OCI-M2 (cell line): ENCODE data around the gene MINDY2.

Experiments used
- DNase-seq: peaks from one replicate; lab custom pipeline; 2025; ENCODE audit not compliant: unreplicated experiment; lab: John Stamatoyannopoulos, UW

MINDY2 gene, protein sequence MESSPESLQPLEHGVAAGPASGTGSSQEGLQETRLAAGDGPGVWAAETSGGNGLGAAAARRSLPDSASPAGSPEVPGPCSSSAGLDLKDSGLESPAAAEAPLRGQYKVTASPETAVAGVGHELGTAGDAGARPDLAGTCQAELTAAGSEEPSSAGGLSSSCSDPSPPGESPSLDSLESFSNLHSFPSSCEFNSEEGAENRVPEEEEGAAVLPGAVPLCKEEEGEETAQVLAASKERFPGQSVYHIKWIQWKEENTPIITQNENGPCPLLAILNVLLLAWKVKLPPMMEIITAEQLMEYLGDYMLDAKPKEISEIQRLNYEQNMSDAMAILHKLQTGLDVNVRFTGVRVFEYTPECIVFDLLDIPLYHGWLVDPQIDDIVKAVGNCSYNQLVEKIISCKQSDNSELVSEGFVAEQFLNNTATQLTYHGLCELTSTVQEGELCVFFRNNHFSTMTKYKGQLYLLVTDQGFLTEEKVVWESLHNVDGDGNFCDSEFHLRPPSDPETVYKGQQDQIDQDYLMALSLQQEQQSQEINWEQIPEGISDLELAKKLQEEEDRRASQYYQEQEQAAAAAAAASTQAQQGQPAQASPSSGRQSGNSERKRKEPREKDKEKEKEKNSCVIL

DNA sequence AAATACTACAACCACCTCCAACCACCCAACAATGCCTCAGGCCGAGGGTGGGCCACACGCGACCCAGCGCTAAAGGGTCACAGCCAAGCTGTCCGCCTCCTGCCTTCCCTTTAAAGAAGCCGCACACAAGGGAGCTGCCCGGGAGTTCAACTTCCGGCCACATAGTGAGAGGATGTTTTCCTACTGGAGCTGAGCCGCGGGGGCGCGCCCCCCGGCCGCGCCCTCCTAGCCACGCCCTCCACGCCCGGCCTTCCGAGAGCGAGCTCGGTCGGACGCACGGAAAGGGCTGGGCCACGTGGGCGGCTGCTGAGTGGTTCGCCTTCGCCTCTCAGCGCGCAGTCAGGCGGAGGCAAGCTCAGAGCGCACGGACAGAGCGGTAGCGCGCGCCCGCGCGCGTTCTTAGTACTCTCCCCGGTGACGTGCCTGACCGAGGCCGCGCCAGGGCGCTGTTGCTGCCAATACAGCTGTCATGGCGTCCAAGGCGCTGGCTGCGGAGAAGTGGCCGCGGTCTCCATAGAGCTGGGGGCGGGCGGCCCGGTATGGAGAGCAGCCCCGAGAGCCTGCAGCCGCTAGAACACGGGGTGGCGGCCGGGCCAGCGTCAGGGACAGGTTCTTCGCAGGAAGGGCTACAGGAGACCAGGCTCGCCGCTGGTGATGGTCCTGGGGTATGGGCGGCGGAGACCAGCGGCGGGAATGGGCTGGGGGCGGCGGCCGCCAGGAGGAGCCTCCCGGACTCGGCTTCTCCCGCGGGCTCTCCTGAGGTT, at the start of gene MINDY2:
MINDY2 (plus strand) TSS at position 446 of the 764 bp plus-strand sequence; CDS start at position 540, 94 bp downstream.
- DNase-seq: peak; percentile 42

DNA sequence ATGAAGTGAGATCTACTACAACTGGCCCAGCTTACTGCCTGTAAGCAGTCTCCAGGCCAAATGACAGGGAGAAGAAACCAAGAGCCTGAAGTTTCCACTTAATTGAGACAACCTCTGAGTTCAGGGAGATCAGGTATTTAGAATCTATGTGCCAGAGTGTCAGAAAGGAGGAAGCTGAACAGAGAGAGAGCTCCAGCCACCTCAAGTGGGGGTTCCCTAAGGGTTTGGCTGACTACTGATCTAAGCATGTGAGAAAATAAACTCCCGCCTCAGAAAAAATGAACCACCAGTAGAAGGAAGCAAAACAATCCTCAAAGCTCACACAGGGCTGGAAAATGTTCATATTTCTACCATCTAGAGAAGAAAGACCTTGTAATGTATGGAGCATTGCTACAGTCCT, 46.6 kb upstream of the MINDY2 start:
- DNase-seq: no peak

DNA sequence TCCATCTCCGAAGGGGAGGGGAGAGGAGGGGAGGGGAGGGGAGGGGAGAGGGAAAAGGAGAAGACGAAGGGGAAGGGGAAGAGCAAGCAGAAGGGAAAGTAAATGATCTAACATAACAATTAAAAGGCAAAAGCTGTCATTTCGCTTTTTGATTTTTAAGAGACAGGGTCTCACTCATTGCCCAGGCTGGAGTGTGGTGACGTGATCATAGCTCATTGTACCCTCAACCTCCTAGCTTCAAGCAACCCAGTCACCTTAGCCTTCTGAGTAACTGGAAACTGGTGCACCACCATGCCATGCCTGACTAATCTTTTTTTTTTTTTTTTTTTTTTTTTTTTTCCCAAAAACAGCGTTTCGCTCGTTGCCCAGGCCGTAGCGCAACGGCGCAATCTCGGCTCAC, 44.2 kb upstream of the MINDY2 start:
- no peak for DNase-seq

DNA sequence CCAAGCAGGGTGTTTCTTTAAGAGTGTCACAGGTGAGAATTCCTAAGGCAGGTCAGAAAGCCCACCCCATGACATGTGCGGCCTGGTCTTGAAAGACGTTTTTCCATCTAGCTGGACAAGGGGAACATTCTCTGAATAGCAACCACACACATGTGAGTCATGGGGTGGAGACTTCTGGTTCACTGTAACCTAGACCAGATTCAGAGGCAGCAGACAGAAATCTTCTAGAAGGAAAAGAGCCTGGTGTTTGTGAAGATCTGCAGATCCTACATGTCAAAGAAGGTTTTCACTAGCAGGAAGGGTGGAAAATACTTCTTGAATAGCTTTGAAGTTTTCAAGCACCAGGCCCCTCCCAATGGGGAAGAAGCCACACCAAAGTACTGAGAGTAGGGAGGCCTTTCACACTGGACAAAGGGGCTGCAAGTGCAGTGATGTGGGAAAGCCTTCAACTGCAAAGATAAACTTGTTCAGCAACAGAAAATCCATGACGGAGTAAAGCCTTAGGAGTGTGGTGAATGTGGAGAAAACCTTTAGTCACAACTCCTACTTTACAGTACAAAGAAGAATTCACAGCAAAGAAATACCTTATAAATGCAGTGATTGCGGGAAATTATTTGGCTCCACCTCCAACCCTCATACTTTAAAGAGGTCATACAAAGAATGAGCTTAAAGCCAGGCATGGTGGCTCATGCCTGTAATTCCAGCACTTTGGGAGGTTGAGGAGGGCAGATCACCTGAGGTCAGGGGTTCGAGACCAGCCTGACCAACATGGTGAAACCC, 39.2 kb upstream of the MINDY2 start:
- no peak for DNase-seq

DNA sequence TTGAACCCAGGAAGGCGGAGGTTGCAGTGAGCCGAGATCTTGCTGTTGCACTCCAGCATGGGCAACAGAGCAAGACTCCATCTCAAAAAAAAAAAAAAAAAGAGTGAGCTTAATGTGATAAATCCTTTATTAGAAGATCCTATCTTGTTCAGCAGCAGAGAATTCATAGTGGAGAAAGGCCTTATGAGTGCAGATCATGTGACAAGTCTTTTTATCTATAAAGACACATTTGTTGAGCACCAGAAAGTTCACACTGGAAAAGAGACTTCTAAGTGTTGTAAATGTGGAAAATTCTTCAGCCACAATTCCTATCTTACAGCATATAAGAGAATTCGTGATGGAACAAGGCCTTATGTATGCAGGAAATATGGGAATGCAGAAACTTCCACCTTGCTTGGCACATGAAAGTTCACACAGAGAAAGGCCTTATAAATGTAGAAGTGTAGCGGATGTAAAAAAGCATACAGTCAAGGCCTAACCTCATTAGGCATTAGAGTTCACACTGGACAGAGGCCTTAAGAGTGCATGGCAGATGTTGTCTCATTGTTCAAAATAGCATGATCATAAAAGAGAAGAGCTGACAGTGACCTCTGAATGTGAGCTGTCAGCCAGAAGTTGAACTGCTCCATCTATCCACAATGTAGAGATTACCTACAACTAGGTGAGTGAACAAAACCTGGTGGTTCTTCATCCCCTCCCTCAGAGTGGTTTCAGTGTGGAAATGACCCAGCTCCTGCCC, 38.3 kb upstream of the MINDY2 start:
- DNase-seq: no peak

DNA sequence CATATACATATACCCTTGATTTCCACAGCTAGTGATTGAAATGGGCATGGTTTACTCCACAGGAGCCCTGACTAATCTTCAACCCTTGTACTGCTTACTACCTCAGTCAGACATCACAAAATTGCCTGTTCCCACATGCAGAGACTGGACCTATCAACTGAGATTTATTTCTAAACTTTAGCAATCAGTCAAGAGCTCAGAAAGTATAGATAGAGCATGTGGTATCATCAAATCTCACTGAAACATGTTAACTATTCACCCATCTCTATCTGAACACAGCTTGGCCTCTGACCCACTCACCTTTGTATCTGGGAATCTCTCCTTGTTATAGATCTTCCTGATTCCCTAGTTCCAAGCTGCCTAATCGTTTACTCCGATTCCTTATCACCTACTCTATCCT, 36.2 kb upstream of the MINDY2 start:
- no peak for DNase-seq

DNA sequence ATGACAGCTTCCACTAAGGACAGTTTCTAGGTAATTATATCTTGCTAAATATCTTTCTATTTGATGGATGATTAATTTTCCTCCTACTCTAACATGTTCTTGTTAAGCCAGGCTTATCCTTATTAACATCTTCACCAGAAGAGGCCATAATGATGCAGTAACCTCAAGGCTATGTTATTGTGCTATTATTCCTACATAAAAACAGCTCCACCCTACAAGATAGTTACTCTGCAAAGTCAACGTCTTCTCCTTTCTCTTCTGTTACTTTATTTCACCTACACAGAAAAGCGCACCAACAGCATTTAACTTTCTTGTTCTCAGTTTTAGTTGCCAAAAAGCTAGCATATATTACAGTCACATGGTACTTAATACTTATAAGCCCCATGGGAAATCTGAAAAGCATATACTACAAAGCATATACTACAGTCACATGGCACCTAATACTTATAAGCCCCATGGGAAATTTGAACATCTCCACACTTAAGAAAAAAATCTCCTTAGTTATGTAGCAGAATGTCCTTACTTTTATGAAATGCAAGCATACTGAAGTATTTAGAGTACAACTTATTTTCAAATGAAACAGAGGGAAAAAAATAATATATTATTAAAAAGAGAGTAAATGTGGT, 35.0 kb upstream of the MINDY2 start:
- no peak for DNase-seq

DNA sequence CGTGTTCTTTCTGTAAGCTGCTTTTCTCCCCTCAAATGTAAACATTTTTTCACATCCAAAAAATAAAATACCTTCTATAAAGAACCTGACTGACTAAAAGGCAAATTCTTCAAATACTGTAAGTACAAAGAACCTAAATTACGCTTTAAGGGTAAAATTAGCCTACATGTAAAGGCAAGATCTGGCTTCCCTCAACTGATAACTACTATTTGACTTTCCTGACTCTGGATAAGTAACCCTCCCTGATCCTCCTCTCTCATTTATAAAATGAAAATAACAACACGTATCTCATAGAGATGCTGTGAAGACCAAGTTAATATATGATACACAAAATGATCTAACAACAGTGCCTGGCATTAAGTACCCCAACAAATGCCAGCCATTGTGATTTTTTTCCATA, 33.8 kb upstream of the MINDY2 start:
- DNase-seq: no peak

DNA sequence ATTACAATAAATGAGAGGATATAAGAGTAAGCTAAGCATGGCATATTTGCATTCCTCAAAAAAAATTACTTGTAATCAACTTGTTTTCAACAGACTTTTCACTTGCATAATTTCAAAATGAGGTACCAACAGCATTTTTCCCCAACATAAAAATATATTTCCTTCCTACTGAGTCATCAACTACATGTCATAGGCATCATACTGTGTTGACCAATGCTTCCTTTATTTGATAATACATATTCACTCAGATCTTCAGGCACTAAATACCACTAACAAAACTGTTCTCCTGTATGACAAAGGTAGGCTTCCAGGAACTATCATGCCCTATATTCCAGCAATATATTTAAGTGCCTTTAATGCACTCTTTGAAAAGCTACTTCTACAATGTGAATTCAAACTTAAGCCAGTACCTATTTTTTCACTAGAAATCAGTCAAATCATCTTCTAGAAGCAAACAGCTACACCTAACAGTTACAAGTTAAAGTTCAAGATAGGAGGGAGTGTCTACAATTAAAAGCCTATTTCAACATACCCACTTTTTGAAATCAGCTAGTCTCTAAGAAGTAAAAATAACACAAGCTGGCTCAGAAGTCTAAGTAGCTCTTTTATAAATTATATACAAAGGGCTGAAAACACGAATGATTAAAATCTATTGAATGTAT, 32.9 kb upstream of the MINDY2 start:
- no peak for DNase-seq

DNA sequence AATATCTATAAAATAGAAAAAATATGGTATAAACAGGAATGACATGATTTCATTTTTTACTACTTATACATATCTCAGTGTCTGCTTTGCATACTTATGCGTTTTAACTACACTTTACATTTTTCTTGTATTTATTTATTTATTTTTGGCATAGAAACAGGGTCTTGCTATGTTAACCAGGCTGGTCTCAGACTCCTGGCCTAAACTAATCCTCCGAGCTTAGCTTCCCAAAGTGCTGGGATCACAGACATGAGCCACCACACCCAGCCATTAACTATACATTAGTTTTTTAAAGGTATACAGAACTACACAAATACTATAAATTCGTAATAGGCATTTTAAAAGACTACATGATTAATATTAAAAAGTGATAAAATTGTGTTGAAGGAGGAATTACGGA, 30.7 kb upstream of the MINDY2 start:
- DNase-seq: no peak

DNA sequence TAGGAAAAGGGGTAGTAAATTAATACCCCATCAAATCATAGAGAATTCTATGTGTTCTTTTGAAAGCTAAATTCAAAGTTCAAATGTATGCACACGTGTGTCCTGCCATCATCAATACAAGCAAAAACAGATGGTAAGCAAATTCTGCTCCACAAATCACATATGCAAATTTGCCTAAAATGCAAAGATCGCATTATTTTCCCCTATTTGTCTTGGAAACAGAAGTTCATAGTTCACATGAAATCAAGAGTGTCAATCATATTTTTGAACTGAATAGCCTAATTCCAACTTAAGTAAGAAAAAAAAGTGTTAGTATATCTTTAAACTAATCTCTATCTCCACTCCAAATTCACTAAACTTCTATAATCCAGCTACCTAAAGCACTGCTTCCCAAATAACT, 30.1 kb upstream of the MINDY2 start:
- no peak for DNase-seq

DNA sequence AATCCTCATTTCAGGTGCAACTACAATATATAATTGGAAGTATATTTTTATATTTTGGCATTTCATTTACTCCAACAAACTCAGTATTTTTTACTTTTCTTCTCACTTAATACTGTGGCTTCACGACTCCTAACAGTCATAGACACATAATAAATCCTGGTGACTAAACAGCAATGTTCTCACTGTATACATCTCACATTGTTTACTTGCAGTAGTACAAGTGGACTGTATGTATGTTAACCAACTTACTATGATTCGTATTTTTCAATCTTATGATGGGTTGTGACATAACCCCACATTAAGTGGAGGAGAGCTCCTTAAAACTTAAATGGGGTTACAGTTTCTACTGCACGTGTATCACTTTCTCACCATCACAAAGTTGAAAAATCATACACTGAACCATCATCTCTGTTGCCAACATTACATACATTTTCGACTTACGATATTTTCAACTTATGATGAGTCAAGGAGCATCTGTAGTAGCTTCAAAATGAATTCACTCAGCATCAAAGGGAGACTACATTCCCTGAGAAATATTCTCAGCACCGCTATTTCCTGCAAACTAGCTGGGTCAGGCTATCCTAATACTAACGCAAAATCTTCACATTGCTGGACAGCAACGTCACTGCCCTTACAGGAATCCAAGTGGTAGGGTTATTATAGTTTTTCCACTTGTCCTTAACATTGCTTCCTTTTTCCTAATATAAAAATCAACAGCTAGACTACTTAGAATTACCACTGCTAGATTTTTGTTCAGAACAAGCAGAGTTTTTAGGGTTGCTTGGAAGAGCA, 28.9 kb upstream of the MINDY2 start:
- DNase-seq: no peak

DNA sequence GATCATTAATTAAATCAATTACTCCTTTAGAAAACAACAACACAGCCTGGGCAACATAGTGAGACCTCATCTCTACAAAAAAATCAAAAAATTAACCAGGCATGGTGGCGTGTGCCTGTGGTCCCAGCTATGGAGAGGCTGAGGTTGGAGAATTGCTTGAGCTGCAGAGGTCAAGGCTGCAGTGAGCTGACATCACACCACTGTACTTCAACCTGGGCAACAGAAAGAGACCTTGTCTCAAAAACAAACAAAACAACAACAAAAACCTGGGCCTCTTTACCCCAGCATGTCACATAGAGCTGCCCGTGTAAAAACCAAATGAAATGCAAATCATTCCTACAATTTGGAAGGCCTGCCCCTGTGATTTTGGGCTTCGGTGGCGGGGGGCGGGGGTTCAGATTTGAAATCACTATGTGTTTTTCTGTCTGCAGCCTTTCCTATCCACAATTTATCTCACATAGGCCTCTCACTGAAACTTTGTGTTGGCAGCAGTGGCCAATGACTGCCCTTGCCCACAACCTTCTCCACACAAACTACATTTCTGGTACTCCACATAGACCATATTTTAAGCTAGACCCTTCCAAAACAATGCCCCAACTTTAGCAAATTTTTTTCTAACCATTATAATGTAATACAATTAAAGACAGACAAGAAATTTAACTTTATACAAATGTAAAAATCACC, 28.1 kb upstream of the MINDY2 start:
- DNase-seq: no peak

DNA sequence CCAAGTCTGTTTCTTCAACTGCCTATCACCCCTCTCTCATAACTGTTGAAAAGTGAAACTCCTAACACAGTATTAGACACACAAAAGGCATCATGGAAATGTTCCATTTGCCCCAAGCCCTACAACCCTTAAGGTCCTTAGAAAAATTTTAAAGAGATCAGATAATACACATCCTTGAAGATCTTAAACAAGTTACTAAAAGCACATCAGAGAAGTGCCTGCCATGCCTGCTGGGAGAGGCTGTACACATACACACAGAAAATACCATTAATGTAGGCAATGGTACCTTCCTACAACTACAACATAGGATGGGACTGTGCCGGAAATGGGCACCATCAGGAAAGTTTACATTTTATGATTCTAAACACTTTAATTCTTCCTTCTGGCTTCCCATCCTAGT, 24.9 kb upstream of the MINDY2 start:
- no peak for DNase-seq

DNA sequence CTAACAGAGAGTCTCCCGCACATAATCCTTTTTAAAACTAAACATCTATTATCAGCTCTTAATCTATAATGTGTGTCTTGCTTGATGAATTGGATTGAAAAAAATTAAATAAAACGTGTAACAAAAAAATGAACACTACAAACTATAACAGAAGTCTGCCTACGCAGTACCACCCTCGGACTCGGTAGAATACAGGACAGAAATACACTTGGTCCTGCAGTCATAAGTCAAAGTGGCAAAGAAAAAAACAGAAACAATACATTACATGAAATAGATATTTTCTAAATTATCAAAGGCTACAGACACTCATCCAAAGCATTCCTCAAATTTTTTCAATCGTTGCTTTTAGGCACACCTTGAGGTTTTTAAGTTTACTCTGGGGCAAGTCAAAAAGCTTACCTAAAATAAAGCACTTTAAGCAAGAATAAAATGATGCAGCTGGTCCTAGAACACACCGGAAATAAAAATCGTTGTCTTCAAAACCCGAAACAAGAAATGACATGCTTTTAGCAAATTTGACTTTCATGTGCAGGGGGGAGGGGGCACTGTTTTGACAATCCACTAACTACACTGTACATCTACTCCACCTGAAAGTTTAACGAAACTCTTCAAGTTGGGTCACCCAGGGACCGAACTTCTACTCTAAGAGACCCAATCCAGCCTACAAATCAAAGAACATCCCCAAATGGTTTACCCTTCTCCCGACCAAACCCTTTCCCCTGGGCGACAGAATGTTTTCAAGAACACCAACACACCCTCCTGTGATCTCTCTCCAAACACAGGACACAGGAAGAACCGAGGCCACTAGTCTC, 22.9 kb upstream of the MINDY2 start:
- no peak for DNase-seq

DNA sequence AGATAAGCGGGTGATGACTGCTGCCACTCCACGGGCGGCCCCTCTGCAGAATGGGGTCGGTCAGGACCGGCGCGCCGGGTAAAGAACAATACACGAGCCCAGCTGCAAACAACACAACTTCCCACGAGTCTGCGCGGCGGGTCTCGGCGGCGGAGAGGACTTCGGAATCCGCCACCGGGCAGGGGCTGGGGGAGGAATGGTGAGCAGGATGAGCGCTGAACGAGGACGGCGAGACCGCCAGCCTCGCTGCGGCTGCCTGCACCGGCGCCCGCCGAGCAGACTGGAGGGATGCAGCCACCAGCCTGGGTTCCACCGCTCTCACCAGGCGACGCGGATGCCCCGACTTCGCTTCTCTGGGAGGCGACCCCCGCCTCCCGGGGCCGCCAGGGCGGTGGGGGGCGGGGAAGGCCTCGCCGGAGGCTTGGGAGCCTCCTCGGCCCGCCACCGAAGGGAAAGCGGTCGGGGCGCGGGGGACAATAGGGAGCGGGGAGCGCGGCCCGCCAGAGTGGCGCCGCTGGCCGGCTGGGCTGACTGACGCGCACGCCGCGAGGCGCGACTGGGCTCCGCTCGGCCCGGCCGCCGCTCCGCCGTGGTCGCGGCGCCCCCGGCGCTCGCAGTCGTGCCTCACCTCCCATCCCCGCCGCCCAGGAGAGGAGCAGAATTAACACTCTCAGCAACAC, 22.1 kb upstream of the MINDY2 start:
- DNase-seq: no peak
